GM12874 (cell line): ENCODE results near the gene DMPK.

Experiments used
- CTCF ChIP-seq: IDR thresholded peaks from 2 replicates; pipeline ENCODE4 v1.5.1; 2011; ENCODE audit warnings: low read depth, mild to moderate bottlenecking, control low read depth, low read length, moderate library complexity; ENCODE audit not compliant: insufficient read depth

DMPK gene

GRCh38 chr19:45825263-45825605 is 42.9 kb upstream of the DMPK start:
- no peak for TF ChIP-seq CTCF

GRCh38 chr19:45824531-45825262 is 42.4 kb upstream of the DMPK start:
- TF ChIP-seq CTCF = no peak

- no peak for TF ChIP-seq CTCF
These were observed 41.8 kb upstream of the DMPK start for GRCh38 chr19:45824041-45824471.

- TF ChIP-seq CTCF = no peak
These were observed 40.9 kb upstream of the DMPK start for GRCh38 chr19:45823182-45823581.

- TF ChIP-seq CTCF = no peak
These were observed 40.4 kb upstream of the DMPK start for GRCh38 chr19:45822716-45823115.

- no peak for TF ChIP-seq CTCF
These were observed 39.3 kb upstream of the DMPK start for GRCh38 chr19:45821570-45821969.

- TF ChIP-seq CTCF = no peak
These were observed 38.8 kb upstream of the DMPK start for GRCh38 chr19:45821103-45821521.
